ENCODE results near the gene CCR5. TPM values are rescaled to one million over a fixed set of nuclear protein-coding genes. Genes with fewer than 3 reads are reported as not detected.

Gene CCR5
- total RNA-seq, 1 donor from 2014 or later, result not detected

- no peak for DNase-seq (ENCODE audit: low read depth)
- Histone ChIP-seq H3K27me3 (ENCODE audit: control insufficient read depth, insufficient read depth, low read length) (no peaks in the 10 kb centered on the region), H3K4me3 (ENCODE audit: low read depth, low read length) (no peak overlapping the region), H3K36me3 (ENCODE audit: control insufficient read depth, insufficient read depth, low read length) (no peaks in the 10 kb centered on the region)
- no peak for TF ChIP-seq CTCF (IDR thresholded peaks at IDR 0.05; ENCODE audit: insufficient read depth, low read length, poor library complexity, severe bottlenecking)
Observed at GRCh38 chr3:46414739-46415138, 44.0 kb downstream of the CCR5 start.

- Histone ChIP-seq H3K36me3 (ENCODE audit: control insufficient read depth, insufficient read depth, low read length) (no peaks in the 10 kb centered on the region), H3K27me3 (ENCODE audit: control insufficient read depth, insufficient read depth, low read length) (no peaks in the 10 kb centered on the region), H3K4me3 (ENCODE audit: low read depth, low read length) (no peak overlapping the region)
- no peak for DNase-seq (ENCODE audit: low read depth)
- TF ChIP-seq CTCF (IDR thresholded peaks at IDR 0.05; ENCODE audit: insufficient read depth, low read length, poor library complexity, severe bottlenecking), result no peak
Observed at GRCh38 chr3:46416125-46416810, 45.5 kb downstream of the CCR5 start.

DNA sequence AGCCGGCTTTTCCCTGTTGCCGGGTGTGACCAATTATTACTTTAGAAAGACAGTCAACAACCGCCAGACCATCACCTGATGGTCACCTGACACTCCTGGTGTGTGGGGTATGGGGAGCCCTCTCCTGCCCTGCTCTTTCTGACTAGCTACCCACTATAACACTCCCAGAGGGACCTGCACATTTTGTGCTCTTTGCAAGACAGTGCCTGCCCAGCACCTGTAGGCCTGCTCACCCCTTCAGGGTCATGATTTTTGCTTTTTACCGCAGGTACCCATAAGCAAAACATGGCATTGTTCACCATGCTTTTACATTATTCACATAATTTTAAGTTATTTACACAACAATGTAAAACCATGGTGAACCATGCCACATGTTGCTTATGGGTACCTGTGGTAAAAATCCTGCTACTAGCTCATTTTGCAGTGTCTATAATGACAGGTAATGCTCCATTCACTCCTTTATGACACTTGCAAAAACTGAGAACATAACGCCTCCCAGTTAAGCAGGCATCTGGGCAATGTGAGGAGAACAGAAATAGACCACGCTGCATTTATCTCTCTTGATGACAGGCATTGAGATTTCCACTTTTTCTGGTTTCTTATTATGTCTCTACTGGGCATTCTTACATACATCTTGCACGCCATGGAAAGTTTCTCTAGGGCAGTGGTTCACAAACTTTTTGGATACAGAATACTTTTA, 46.2 kb downstream of the CCR5 start:
- H3K27me3 ChIP-seq (ENCODE audit: control insufficient read depth, insufficient read depth, low read length), result no peaks in the 10 kb centered on the region
- no peak for DNase-seq (ENCODE audit: low read depth)
- H3K4me3 ChIP-seq (ENCODE audit: low read depth, low read length), result no peak overlapping the region
- H3K36me3 ChIP-seq (ENCODE audit: control insufficient read depth, insufficient read depth, low read length), result no peaks in the 10 kb centered on the region
- no peak for TF ChIP-seq CTCF (IDR thresholded peaks at IDR 0.05; ENCODE audit: insufficient read depth, low read length, poor library complexity, severe bottlenecking)

DNA sequence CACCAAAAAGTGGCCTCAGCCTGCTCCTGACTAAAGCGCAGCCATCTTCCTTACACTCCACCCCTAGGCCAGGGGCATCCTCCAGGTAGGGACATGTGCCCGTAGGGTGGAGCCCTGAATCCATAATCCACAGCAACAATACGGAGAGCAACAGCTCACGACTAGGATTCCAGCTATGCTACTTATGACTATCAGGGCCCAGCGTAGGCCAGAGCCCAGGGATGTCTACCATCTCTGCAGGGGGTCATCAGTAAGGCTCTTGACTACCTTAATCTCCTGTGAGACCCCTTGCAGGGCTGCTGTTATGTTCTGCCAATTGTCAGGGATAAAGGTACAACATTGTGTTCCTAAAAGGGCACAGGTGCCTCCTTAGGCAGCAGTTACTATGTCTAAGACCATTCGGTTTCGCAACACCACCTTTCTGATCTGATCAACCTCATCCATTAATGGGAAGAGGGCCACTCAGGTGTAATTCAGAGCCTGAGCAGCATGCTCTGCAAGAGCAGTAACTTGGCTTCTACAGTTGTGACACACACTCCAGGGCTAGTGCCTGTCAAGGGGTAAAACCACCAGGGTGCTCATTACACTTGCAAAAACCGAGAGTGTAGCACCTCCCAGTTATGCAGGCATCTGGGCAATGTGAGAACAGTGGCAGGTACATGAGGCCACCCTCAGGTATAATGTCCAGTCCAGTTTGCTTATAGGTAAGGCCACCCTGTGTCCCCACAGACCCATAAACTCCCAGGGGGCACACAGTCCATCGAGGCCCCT, 47.3 kb downstream of the CCR5 start:
- no peak overlapping the region for H3K4me3 ChIP-seq (ENCODE audit: low read depth, low read length)
- no peaks in the 10 kb centered on the region for H3K27me3 ChIP-seq (ENCODE audit: control insufficient read depth, insufficient read depth, low read length)
- no peak for DNase-seq (ENCODE audit: low read depth)
- no peak for TF ChIP-seq CTCF (IDR thresholded peaks at IDR 0.05; ENCODE audit: insufficient read depth, low read length, poor library complexity, severe bottlenecking)
- no peaks in the 10 kb centered on the region for H3K36me3 ChIP-seq (ENCODE audit: control insufficient read depth, insufficient read depth, low read length)

- Histone ChIP-seq H3K36me3 (ENCODE audit: control insufficient read depth, insufficient read depth, low read length) (no peaks in the 10 kb centered on the region), H3K4me3 (ENCODE audit: low read depth, low read length) (no peak overlapping the region), H3K27me3 (ENCODE audit: control insufficient read depth, insufficient read depth, low read length) (no peaks in the 10 kb centered on the region)
- TF ChIP-seq CTCF (IDR thresholded peaks at IDR 0.05; ENCODE audit: insufficient read depth, low read length, poor library complexity, severe bottlenecking), result no peak
- no peak for DNase-seq (ENCODE audit: low read depth)
Observed at GRCh38 chr3:46419816-46420215, 49.1 kb downstream of the CCR5 start.

Measured in kidney epithelial cell (primary cell).